ENCODE results near the gene KCNF1.
A peak's percentile ranks its signal among the peaks of the same experiment; 100 is the strongest.

KCNF1 gene

GRCh38 chr2:10921525-10921924, 9.8 kb downstream of the KCNF1 start:
- no peak for DNase-seq

GRCh38 chr2:10922307-10923007, 10.7 kb downstream of the KCNF1 start:
- no peak for DNase-seq

GRCh38 chr2:10923008-10923375, 11.3 kb downstream of the KCNF1 start:
- no peak for DNase-seq

GRCh38 chr2:10923965-10924364, 12.2 kb downstream of the KCNF1 start:
- DNase-seq: no peak

- DNase-seq: no peak
Measured at GRCh38 chr2:10924441-10924840, 12.7 kb downstream of the KCNF1 start.

- DNase-seq: no peak
Measured at GRCh38 chr2:10924859-10925258, 13.1 kb downstream of the KCNF1 start.

- no peak for DNase-seq
Measured at GRCh38 chr2:10926191-10926820, 14.6 kb downstream of the KCNF1 start.

- DNase-seq: no peak
Measured at GRCh38 chr2:10930721-10931516, 19.2 kb downstream of the KCNF1 start.

GRCh38 chr2:10931710-10932255, 20.0 kb downstream of the KCNF1 start:
- no peak for DNase-seq

- peak in 1 of 2 experiments; percentile 18 for DNase-seq
Measured at GRCh38 chr2:10932345-10933151, 20.8 kb downstream of the KCNF1 start.

GRCh38 chr2:10933700-10934225, 22.0 kb downstream of the KCNF1 start:
- no peak for DNase-seq

- DNase-seq: no peak
Measured at GRCh38 chr2:10934308-10934978, 22.7 kb downstream of the KCNF1 start.

GRCh38 chr2:10934979-10935350, 23.2 kb downstream of the KCNF1 start:
- peak; percentile 37 to 68 for DNase-seq

GRCh38 chr2:10935366-10935918, 23.7 kb downstream of the KCNF1 start:
- DNase-seq: no peak

GRCh38 chr2:10935953-10936942, 24.5 kb downstream of the KCNF1 start:
- DNase-seq: no peak

- DNase-seq: no peak
Measured at GRCh38 chr2:10939058-10939457, 27.3 kb downstream of the KCNF1 start.

- no peak for DNase-seq
Measured at GRCh38 chr2:10940596-10940995, 28.9 kb downstream of the KCNF1 start.

- DNase-seq: no peak
Measured at GRCh38 chr2:10941383-10941782, 29.6 kb downstream of the KCNF1 start.

GRCh38 chr2:10944799-10945198, 33.1 kb downstream of the KCNF1 start:
- DNase-seq: no peak

GRCh38 chr2:10946394-10946793, 34.7 kb downstream of the KCNF1 start:
- no peak for DNase-seq

All from NCI-H187 (cell line).